ENCODE results near the gene NOCT.
"Not testable (repeated sequence)": the region's sequence is repeated elsewhere in the genome, so short reads cannot be mapped to it uniquely, and the experiment has no call there.

DNA sequence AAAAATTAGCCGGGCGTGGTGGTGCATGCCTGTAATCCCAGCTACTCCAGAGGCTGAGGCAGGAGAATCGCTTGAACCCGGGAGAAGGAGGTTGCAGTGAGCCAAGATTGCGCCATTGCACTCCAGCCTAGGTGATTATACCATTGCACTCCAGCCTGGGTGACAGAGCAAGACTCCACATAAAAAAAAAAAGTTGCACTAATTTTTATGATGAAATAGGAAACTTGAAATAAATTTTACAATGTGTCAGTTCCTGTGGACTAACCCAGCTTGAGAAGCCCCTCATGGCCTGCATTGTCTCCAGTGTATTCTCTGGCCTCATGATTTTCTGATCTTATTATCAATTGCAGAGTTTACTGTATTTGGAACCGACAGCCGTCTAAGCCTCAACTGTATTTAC lies 14.2 kb upstream of the NOCT start:
- TF ChIP-seq POLR2A (IDR thresholded peaks at IDR 0.05; ENCODE audit: low read length); GATA1 (IDR thresholded peaks at IDR 0.05; ENCODE audit: low read depth, low read length): not testable (repeated sequence)

All from erythroblast (primary cell).